ENCODE measurements around the gene SNX33. TPM values are rescaled to one million over a fixed set of nuclear protein-coding genes. Genes with fewer than 3 reads are reported as not detected.
"Not testable (repeated sequence)": the region's sequence is repeated elsewhere in the genome, so short reads cannot be mapped to it uniquely, and the experiment has no call there.

The SNX33 gene
- total and polyA plus RNA-seq, 7 donors: 3.5 to 8.0 (median 3.9) TPM

- not testable (repeated sequence) for H3K27ac ChIP-seq; H3K9me3 ChIP-seq; H3K4me3 ChIP-seq; H3K27me3 ChIP-seq (ENCODE audit: insufficient read depth in 3 of 3, low read length in 2 of 3); H3K4me1 ChIP-seq
- TF ChIP-seq CTCF (IDR thresholded peaks at IDR 0.05): peak; percentile 76
- ATAC-seq (peak; percentile 80 to 90 (median 84)), DNase-seq (peak; percentile 87 to 89)
- intact Hi-C loops (cut with DNase I): loop anchor here in 1 of 2 donors (5.0 kb wide), 1 partner anchor 36 kb away; a partner anchor contains a TSS
- peaks cover 0 to 51% of the 10 kb centered on the region in 2 donors for H3K36me3 ChIP-seq (ENCODE audit: insufficient read depth in 1 of 2, low read depth in 1 of 2)
- 34 to 42% (median 37%) methylated on average over 14 of the region's 14 CpGs for WGBS, 3 donors
These were observed 38.5 kb downstream of the SNX33 start for GRCh38 chr15:75686212-75686642.

GRCh38 chr15:75687486-75688277, 40.0 kb downstream of the SNX33 start:
- 90 to 92% (median 92%) methylated on average over 41 to 44 of the region's 44 CpGs for WGBS, 3 donors
- no peak overlapping the region for H3K27ac ChIP-seq
- ATAC-seq (no peak), DNase-seq (no peak)
- no peaks in the 10 kb centered on the region for H3K4me1 ChIP-seq
- intact Hi-C loops (cut with DNase I): loop anchor here (2.0 to 5.0 kb wide), 2 partner anchors 35 to 43 kb away; a partner anchor contains a TSS
- H3K4me3 ChIP-seq: no peak overlapping the region
- no peak for TF ChIP-seq CTCF (IDR thresholded peaks at IDR 0.05)
- no peaks in the 10 kb centered on the region for H3K9me3 ChIP-seq
- peaks cover 0 to 49% of the 10 kb centered on the region in 2 donors for H3K36me3 ChIP-seq (ENCODE audit: insufficient read depth in 1 of 2, low read depth in 1 of 2)
- no peaks in the 10 kb centered on the region for H3K27me3 ChIP-seq (ENCODE audit: insufficient read depth in 3 of 3, low read length in 2 of 3)

- Histone ChIP-seq H3K4me1 (no peaks in the 10 kb centered on the region), H3K36me3 (ENCODE audit: insufficient read depth in 1 of 2, low read depth in 1 of 2) (peaks cover 0 to 47% of the 10 kb centered on the region in 2 donors), H3K4me3 (no peak overlapping the region), H3K27ac (no peak overlapping the region), H3K27me3 (ENCODE audit: insufficient read depth in 3 of 3, low read length in 2 of 3) (no peaks in the 10 kb centered on the region), H3K9me3 (no peaks in the 10 kb centered on the region)
- TF ChIP-seq CTCF (IDR thresholded peaks at IDR 0.05): no peak
- intact Hi-C loops (cut with DNase I): loop anchor here (2.0 to 5.0 kb wide), 2 partner anchors 34 to 43 kb away; a partner anchor contains a TSS
- no peak for ATAC-seq
- DNase-seq: no peak
- 91 to 95% (median 92%) methylated on average over 7 of the region's 7 CpGs for WGBS, 3 donors
These were observed 40.5 kb downstream of the SNX33 start for GRCh38 chr15:75688278-75688557.

GRCh38 chr15:75688831-75689230, 41.1 kb downstream of the SNX33 start:
- H3K27ac ChIP-seq: no peak overlapping the region
- H3K4me3 ChIP-seq: no peak overlapping the region
- peaks cover 0 to 47% of the 10 kb centered on the region in 2 donors for H3K36me3 ChIP-seq (ENCODE audit: insufficient read depth in 1 of 2, low read depth in 1 of 2)
- WGBS, 3 donors: 93 to 95% (median 94%) methylated on average over 25 to 26 of the region's 26 CpGs
- intact Hi-C loops (cut with DNase I): loop anchor here (2.0 to 5.0 kb wide), 2 partner anchors 33 to 42 kb away; a partner anchor contains a TSS
- peaks cover 6% of the 10 kb centered on the region for H3K4me1 ChIP-seq
- DNase-seq: no peak
- no peak for TF ChIP-seq CTCF (IDR thresholded peaks at IDR 0.05)
- no peaks in the 10 kb centered on the region for H3K9me3 ChIP-seq
- H3K27me3 ChIP-seq (ENCODE audit: insufficient read depth in 3 of 3, low read length in 2 of 3): no peaks in the 10 kb centered on the region
- no peak for ATAC-seq

DNA sequence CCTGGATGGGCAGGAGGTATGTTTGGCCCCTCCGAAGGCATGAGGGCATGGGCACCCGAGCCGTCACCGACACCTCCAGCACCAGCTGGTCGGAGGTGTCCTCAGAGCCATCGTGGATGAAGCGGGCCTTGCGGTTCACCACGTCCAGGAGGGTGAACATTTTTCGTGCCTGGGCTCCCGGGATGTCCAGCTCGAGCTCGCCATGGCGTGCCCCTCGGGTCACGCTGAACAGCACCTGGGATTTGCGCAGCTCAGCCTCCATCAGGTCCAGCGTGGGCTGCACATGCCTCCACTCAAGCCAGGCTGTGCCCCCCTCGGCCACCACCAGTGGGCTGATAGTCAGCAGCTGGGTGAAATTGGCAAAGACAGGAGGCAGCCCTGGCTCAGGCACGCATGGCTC, 41.7 kb downstream of the SNX33 start:
- not testable (repeated sequence) for ATAC-seq, H3K27ac ChIP-seq
- peaks cover 0 to 45% of the 10 kb centered on the region in 2 donors for H3K36me3 ChIP-seq (ENCODE audit: insufficient read depth in 1 of 2, low read depth in 1 of 2)

DNA sequence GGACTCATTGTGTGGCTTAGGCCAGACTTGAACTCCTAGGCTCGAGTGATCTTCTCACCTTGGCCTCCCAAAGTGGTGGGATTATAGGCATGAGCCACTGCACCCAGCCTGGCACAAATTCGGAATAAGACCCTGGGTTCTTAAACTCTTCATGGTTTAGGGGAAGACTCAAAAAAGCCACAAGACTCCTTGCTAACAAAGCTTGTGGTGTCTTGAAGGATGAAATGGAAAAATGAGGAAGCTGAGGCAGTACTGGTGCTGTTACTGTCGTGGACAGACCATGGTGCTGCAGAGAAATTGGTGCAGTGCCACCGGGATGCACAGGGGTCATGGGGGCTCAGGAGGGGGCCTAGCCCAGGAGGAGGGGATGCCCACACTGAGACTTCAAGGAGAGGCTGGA, 44.6 kb downstream of the SNX33 start:
- H3K4me3 ChIP-seq; H3K27me3 ChIP-seq (ENCODE audit: insufficient read depth in 3 of 3, low read length in 2 of 3); DNase-seq; H3K27ac ChIP-seq; ATAC-seq; intact Hi-C loops (cut with DNase I); H3K9me3 ChIP-seq: not testable (repeated sequence)
- Histone ChIP-seq H3K4me1 (peaks cover 22% of the 10 kb centered on the region), H3K36me3 (ENCODE audit: insufficient read depth in 1 of 2, low read depth in 1 of 2) (peaks cover 0 to 32% of the 10 kb centered on the region in 2 donors)
- 79 to 85% (median 79%) methylated on average over 4 of the region's 4 CpGs for WGBS, 3 donors

More for the DNA sequence above, 41.7 kb downstream of the SNX33 start:
- intact Hi-C loops (cut with DNase I): loop anchor here (2.0 to 5.0 kb wide), 2 partner anchors 33 to 41 kb away; a partner anchor contains a TSS
- H3K4me3 ChIP-seq; H3K9me3 ChIP-seq; DNase-seq; H3K27me3 ChIP-seq (ENCODE audit: insufficient read depth in 3 of 3, low read length in 2 of 3): not testable (repeated sequence)
- WGBS, 3 donors: 69 to 82% (median 82%) methylated on average over 20 of the region's 20 CpGs
- peaks cover 12% of the 10 kb centered on the region for H3K4me1 ChIP-seq

DNA sequence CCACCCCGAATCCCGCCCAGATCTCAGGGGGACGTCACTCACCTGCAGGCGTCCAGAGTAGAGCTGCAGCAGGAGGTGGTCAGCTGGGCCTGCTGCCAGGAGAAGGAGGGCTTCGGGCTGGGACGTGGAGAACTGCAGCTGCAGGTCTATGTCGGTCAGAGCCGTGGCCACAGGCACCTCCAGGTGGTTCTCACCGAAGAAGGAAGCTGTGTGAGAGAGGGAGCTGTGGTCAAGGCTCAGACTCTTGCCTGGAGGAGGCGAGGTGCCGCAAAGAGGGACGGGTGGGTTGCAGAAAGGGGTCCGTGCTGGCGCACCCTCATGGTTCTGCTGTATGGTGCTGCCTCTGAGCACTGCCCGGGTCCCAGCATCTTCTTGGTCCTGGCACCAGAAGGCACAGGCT, 45.3 kb downstream of the SNX33 start:
- Histone ChIP-seq H3K36me3 (ENCODE audit: insufficient read depth in 1 of 2, low read depth in 1 of 2) (peaks cover 0 to 25% of the 10 kb centered on the region in 2 donors), H3K4me1 (peaks cover 22% of the 10 kb centered on the region), H3K27ac (peak overlapping the region; percentile 82)
- H3K27me3 ChIP-seq (ENCODE audit: insufficient read depth in 3 of 3, low read length in 2 of 3); H3K4me3 ChIP-seq; intact Hi-C loops (cut with DNase I); ATAC-seq; DNase-seq; H3K9me3 ChIP-seq: not testable (repeated sequence)
- WGBS, 3 donors: 66 to 88% (median 69%) methylated on average over 7 to 11 of the region's 15 CpGs

All from psoas muscle (tissue), 8 donors.